ENCODE measurements around the gene C17orf67. TPM values are rescaled to one million over a fixed set of nuclear protein-coding genes. Genes with fewer than 3 reads are reported as not detected.

The C17orf67 gene
- total and polyA plus RNA-seq, 2 of the 8 experiments (the other 6 are each of a cell fraction or from before 2014, with no cell fraction given) = 0.67 to 2.2 TPM

DNA sequence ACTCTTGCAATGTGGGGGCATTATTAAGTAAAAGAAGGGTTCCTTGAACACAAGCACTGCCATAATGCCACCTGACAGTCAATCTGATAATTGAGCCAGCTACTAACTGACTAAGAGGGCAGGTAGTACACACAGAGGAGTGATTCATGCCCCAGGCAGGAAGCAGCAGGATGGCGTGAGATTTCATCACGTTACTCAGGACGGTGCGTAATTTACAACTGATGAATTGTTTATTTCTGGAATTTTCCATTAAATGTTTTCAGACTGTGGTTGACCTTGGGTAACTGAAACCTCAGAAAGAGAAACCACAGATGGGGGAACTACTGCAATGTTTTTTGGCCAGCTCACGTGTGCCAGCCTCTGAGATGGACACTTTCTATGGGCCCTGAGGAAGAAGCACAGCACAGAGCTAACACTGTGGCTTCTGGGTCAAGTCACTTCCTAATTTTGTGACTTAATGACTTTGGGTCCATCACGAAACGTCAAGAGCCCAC, 46.7 kb downstream of the C17orf67 start:
- Histone ChIP-seq H3K56ac (replicated peaks; ENCODE audit: insufficient read length, low read depth, low read length) (no peak overlapping the region), H3K23ac (ENCODE audit: insufficient read length) (no peak overlapping the region), H3K9me3 (ENCODE audit: insufficient read depth in 2 of 2, low read depth in 1 of 2, low read length in 1 of 2) (no peaks in the 10 kb centered on the region), H2BK15ac (ENCODE audit: low read length) (no peak overlapping the region), H3K18ac (ENCODE audit: extremely low read depth, low read length) (no peak overlapping the region), H4K20me1 (replicated peaks in 1 of 2; ENCODE audit: control insufficient read depth in 1 of 2, insufficient read depth in 2 of 2, low read length in 2 of 2) (no peaks in the 10 kb centered on the region), H2BK20ac (ENCODE audit: low read length) (no peak overlapping the region), H3K79me2 (ENCODE audit: control insufficient read depth in 1 of 2, insufficient read depth in 2 of 2, low read length in 2 of 2) (no peaks in the 10 kb centered on the region), H2BK12ac (ENCODE audit: low read depth, low read length) (no peak overlapping the region), H3K79me1 (ENCODE audit: low read depth, low read length) (no peaks in the 10 kb centered on the region), H3K4ac (replicated peaks; ENCODE audit: insufficient read length, low read depth, low read length) (no peak overlapping the region), H4K91ac (replicated peaks; ENCODE audit: insufficient read length, low read length) (no peak overlapping the region), H2AK5ac (ENCODE audit: low read depth, low read length) (no peak overlapping the region), H3K9ac (replicated peaks in 1 of 4; ENCODE audit: extremely low read depth in 1 of 4, low read depth in 3 of 4, low read length in 3 of 4) (no peak overlapping the region), H3K27me3 (replicated peaks in 1 of 4; ENCODE audit: control insufficient read depth in 3 of 4, extremely low read depth in 1 of 4, insufficient read depth in 3 of 4, low read length in 3 of 4) (no peaks in the 10 kb centered on the region; a peak in 2 of 7 replicates), H4K5ac (ENCODE audit: insufficient read length, low read depth, low read length) (no peak overlapping the region), H4K8ac (ENCODE audit: extremely low read depth, insufficient read depth, low read length) (no peak overlapping the region), H3K27ac (ENCODE audit: low read depth, low read length) (no peak overlapping the region), H3K14ac (ENCODE audit: insufficient read length) (no peak overlapping the region), H3K36me3 (ENCODE audit: control insufficient read depth in 2 of 4, insufficient read depth in 4 of 4, low read length in 3 of 4) (no peaks in the 10 kb centered on the region), H2BK5ac (ENCODE audit: low read depth, low read length) (no peak overlapping the region), H2BK120ac (replicated peaks; ENCODE audit: low read depth, low read length) (no peak overlapping the region), H3K4me2 (ENCODE audit: insufficient read depth in 1 of 2, low read depth in 2 of 2, low read length in 2 of 2) (no peak overlapping the region), H2AFZ (ENCODE audit: low read length) (no peak overlapping the region), H3K4me3 (ENCODE audit: extremely low read depth in 1 of 4, insufficient read depth in 2 of 4, low read depth in 3 of 4, low read length in 4 of 4) (no peak overlapping the region), H3K4me1 (replicated peaks in 1 of 4; ENCODE audit: control insufficient read depth in 3 of 4, insufficient read depth in 4 of 4, low read length in 3 of 4) (no peaks in the 10 kb centered on the region), H3K23me2 (ENCODE audit: low read depth, low read length) (no peaks in the 10 kb centered on the region)
- WGBS, 2 experiments (ENCODE audit: extremely low coverage in 1 of 2, insufficient coverage in 1 of 2, insufficient read length in 1 of 2, insufficient replicate concordance in 2 of 2, low coverage in 1 of 2, low lambda C conversion rate in 2 of 2, missing lambda C conversion rate in 1 of 2) = 93% methylated on average over 7 of the region's 7 CpGs; no CpG with 5 or more reads in 1 of the 2 experiments
- no peak for DNase-seq (ENCODE audit: low read depth in 1 of 2, low spot score in 2 of 2)
- ChIA-PET CTCF (ENCODE audit: partially characterized antibody) (interaction anchor here (1.8 kb wide), 1 partner anchor 26 kb away, joined by 4 read pairs; no protein-coding TSS in a partner anchor), POLR2A (ENCODE audit: partially characterized antibody) (no interaction called here)
- FAIRE-seq = no peak
- TF ChIP-seq EGR1 (IDR thresholded peaks at IDR 0.05; ENCODE audit: borderline replicate concordance, low read depth, low read length) = no peak

Data from H1 (cell line).